Sigmoid colon (tissue), 3 donors: Measurements from ENCODE around the gene SLC26A9.

Experiments used
- POLR2A ChIP-seq, 2 donors: fragments of 450-650 bp; IDR thresholded peaks; one replicate each; pipeline ENCODE4 v1.6.1; 2016; ENCODE audit warnings: antibody characterized with exemption in 2 of 2, mild to moderate bottlenecking in 2 of 2, moderate library complexity in 2 of 2
- TF ChIP-seq, protein P1 (sequence below), 4 experiments: fragments of 450-650 bp in 3 of 4; fragments of 200-600 bp in 1 of 4; IDR thresholded peaks; one replicate each; pipeline ENCODE4 v1.5.1; 2016 to 2019; ENCODE audit warnings: antibody characterized with exemption in 4 of 4, mild to moderate bottlenecking in 3 of 4, moderate library complexity in 2 of 4

DNA sequence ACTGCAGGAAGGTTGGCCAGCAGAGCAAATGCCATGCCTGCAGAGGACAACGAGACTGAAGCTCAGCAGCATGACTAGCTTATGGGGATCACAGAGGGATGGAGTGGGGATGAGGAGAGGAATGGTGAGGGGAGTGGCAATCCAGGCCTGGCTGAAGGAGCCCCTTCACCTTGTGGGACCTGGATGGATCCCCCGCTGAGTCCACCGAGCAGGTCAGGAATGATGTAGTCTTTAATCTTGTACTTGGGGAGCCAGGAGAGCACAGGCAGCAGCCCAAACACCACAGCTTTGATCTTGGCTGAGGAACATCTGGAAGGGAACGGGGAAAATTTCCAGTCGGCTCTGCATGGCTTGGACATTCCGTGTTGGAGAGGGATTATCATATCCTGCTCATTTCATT is 10.5 kb downstream of the SLC26A9 start:
- TF ChIP-seq, protein P1, sequence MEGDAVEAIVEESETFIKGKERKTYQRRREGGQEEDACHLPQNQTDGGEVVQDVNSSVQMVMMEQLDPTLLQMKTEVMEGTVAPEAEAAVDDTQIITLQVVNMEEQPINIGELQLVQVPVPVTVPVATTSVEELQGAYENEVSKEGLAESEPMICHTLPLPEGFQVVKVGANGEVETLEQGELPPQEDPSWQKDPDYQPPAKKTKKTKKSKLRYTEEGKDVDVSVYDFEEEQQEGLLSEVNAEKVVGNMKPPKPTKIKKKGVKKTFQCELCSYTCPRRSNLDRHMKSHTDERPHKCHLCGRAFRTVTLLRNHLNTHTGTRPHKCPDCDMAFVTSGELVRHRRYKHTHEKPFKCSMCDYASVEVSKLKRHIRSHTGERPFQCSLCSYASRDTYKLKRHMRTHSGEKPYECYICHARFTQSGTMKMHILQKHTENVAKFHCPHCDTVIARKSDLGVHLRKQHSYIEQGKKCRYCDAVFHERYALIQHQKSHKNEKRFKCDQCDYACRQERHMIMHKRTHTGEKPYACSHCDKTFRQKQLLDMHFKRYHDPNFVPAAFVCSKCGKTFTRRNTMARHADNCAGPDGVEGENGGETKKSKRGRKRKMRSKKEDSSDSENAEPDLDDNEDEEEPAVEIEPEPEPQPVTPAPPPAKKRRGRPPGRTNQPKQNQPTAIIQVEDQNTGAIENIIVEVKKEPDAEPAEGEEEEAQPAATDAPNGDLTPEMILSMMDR (IDR thresholded peaks at IDR 0.05) = no peak
- no peak for TF ChIP-seq POLR2A (IDR thresholded peaks at IDR 0.05)
